Stimulated activated CD4-positive, alpha-beta T cell treated with anti-CD3 and anti-CD28 coated beads, Interleukin-1b, Interleukin-23, amount 100 ng/mL, for 24 hours (primary cell): ENCODE measurements around the gene PLB1.
A peak's percentile ranks its signal among the peaks of the same experiment; 100 is the strongest.

Source experiments
- DNase-seq, 4 experiments: peaks; one replicate each; pipeline ENCODE4 v3.0.0-alpha.2; 2020; ENCODE audit warnings: low read depth in 4 of 4, low spot score in 1 of 4

PLB1 gene

DNA sequence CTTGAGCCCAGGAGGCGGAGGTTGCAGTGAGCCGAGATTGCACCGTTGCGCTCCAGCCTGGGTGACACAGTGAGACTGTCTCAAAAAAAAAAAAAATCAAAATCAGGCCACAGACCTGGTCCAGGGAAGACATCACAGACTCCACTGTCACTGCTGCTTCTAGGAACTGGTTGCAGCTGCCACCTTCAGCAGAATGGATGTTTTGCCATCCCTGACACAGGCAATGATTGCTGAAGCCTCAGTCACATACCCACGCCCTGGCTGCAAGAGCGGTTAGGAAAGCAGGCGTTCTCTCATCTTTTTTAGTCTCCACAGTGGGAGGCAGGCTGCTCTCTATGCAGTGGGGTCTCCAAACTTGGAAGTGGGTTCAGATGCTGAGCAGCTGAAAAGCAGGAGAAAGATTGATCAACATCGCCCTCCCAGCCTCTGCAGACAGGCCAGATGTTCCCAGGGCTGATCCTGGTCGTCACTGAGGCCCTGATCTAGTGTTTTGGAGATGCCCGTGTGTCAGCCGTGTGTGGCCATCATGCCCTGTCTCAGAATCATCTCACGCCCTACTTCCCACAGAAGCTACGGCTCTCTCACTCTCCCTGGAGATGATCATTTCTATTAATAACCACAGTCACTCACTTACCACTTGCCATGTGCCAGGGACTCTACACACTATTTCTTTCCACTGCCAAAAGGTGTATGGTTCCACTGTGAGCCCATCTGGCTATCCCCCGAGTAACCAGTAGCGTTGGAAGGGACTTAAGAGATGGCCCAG, 91.8 kb downstream of the PLB1 start:
- no peak for DNase-seq

DNA sequence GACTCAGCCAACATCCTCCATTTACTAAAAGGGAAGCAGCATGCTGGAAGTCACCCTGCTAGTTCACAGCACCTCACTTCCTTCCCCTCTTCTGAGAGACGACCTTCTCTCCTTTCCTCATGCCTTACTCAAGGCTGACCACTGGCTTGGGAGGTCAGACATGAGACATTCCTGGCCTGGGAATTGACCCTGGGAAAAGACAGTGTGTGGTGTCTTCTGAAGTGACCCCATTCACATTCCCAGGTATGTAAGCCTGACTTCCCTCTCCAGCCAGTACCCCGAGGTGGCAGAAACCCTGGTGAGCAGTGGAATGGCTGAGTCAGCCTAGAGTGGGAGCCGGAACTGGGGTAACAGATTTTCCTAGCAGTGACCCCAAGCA, 92.4 kb downstream of the PLB1 start:
- no peak for DNase-seq

DNA sequence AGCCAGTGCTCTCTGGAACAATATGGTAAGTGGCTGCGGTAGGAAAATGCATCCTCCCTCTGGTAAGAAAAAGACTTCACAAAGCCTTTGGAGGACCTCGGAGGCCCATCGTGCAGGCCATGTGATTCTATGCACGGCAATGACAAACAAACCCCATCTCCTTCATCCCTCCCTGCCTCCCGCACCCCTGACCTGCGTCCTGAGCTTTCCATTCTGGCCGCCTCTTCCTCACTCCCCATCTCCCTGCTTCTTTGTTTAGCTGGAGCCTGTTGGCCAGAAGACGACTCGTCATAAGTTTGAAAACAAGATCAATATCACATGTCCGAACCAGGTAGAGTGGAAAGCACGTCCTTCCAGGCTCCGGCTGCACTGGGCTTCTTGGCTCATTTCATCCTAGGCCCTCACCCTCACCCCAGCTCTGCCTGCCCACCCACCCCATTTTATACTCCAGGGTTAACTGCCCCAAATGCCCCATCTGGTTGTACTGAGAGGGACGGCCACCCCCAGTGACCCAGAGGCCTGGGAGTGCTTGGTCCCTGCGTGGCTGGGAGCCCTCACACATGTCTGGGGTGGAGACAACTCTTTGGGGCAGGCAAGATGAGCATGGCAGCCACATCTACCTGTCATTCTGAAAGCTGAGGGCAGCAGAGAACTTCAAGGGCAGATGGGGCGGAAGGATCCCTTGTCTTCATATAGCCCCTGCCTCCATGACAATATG, 94.0 kb downstream of the PLB1 start:
- DNase-seq = no peak

DNA sequence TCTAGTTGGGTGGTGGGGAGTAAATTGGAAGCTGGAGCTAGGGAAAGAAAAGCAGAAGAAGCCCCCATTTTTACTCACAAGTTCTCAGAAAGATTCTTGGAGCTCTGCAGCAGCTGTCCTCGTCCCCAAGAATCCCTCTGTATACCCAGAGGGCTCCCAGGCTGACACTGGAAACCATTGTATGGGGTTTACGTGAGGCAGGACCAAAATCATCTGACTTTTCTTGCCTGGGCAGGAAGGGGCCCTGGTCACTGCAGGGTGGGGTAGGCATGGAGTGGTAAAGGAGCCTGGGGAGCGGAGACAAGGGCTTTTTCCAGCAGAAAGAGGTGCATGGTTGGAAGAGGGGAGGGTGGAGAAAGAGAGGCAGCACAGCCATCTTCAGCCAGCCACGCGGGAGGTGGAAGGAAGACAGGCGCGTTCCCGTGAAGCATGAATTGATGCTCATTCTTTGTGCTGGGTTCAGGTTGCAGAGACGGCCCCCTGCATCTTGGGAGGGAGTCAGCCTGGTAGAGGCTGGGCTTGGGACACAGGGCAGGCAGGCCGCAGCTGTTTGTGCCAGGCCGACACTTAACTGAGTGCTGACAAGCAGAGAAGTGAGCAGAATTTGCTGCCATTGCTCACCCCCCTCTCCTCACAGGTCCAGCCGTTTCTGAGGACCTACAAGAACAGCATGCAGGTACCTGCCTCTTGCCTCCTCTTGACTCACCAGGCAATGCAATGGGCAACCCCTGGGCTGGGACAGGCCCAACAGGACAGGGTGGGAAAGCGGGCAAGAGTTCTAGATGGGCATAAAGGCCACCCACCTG, 94.8 kb downstream of the PLB1 start:
- DNase-seq = no peak

DNA sequence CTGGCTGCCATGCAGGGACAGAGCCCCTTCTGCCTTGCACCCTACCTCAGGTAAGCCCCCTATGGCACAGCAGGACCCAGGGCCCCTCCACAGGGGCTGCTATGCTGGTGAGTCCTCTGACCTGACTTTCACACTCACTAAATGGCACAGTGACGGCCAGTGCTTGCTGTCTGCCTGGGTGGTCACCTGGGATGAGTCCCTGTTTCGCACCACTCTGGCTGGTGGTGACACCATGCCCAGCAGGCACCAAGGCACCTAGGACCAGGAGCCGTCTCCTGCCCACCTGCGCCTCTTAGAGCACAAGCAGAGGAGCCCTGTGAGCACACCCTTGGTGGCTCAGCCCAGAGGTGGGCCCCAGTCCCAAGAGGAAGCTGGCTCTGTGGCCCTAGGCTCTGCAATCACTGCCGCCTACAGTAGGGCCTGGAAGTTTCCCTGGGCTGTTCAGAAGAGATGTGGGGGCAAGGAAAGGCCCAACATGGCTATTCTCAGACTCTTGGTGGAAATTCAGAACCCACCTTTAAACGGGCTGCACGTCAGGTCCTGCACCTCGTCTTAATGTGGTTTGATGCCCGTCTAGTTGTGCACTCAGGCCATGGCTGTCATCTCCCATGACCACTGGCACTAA, 96.0 kb downstream of the PLB1 start:
- no peak for DNase-seq

DNA sequence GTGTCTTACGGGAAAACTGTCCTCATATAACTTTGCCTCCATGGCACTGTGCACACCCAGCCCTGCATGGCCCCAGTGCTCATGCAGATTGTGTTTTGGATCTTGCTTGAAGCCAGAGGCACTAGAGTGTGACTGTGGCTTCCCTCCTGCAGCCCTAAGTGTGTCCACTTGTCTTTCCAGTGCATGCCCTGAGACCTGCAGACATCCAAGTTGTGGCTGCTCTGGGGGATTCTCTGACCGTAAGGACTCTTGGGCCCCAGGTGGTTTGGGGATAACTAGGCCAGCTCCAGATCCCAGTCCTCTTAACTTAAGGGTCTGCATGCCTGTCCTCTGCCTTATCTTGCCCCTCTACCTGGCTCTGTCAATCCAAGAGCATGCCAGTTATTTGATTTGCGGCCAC, 96.6 kb downstream of the PLB1 start:
- no peak for DNase-seq

DNA sequence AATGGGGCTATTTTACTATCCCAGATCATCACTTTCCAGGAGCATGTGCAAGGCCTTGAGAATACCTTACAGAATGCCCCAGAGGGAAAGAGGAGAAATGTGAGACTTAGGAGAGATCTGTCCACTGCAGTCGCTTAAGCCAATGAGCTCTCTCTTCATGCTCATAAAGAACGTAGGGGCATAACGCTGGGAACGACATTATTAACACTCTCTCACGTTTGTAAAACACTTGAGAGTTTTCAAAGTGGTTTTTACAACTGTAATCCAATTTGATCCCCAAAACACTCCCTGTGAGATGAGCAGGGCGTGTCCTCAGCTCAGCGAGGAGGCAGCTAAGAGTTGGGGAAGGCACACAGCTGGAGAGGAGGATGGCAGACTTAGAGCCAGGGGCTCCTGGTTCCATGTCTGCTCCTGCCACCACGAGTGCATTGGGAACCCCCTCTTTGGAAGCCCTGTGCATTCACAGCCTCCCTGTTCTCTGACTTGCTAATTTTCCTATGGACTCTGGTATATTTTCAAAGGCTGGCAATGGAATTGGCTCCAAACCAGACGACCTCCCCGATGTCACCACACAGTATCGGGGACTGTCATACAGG, 97.4 kb downstream of the PLB1 start:
- no peak for DNase-seq

DNA sequence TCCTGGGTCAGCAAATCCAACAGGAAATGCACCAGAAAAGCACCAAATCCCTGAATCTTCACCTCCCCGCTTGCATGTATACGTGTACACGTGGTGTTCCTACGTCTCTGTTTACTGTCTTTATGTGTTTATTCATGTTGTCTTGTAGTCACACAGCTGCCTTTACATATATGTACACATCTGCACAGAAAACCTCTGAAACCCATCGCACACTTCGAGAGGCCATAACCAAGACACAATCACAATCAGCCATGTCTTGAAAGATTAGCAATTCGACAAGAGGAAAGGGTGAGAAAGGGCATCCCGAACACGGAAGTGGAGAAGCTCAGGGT, 98.1 kb downstream of the PLB1 start:
- DNase-seq = no peak

DNA sequence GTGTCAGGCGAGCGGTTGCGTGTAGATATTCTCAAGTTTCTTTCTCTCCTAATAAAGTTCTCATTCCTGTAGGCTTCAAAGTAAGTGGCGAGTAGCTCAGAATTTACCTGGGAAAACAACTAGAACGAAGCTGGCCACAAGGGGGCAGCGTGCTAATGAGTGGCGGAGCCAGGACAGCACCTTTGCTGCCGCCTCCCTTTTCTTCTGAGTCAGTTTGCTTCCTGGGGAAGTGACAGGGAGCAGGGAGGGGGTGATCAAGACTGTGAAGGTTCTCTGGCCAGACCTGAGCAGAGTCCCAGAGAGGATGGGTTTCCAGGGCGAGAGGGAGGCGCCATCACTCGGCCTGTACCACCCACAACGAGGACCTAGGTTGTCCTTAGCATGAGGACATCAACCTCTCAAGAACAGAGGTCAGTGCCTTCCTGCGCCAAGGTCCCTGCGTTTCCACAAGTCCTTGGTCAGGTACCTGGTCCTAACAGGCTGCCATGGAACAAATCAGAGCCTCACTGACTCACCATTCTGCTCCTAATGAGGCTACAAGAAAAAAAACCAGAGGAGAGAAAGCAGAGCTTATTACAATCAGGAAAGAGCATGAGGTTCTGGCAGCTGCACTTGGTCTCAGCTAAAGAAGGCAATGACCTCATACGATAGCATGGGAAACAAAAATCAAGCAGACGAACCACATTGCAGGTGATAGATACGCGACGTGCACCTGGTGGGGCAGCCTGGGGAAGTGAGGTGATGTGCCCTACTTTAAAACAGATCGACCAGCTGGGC, 98.7 kb downstream of the PLB1 start:
- peak; percentile 78 to 82 (median 80) for DNase-seq

DNA sequence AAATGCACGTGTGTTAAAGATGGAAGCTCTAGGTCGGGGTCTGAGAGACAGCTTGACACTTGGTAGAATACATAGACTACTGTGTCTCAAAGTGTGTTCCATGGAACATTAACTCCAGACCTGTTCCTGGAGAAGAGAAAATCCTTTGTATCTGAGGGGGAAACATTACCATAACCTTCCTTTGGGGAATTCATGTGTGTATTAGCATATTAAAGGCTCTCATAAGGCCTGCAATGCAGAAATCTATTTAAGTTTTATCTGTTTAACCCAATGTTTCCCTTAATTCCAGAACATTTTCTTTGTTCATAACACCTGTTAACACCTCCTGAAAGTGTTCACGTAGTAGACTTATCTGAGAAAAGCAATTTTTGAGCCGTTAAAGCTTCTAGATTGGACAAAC, 99.5 kb downstream of the PLB1 start:
- no peak for DNase-seq

DNA sequence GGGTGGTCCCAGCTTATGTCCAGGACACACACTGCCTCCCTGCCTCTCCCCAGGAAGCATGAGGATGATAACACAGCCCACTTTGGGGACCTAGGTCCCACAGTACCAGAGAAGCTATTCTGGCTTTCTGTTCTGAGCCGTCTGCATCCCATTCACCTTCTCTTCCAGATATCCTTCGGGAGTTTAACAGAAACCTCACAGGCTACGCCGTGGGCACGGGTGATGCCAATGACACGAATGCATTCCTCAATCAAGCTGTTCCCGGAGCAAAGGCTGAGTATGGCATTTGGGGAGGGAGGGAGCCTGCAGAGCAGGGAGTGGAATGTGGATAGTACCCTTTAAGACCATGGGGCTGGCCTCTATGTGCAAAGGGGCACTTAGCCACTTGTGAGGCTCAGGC, 102.6 kb downstream of the PLB1 start:
- no peak for DNase-seq

DNA sequence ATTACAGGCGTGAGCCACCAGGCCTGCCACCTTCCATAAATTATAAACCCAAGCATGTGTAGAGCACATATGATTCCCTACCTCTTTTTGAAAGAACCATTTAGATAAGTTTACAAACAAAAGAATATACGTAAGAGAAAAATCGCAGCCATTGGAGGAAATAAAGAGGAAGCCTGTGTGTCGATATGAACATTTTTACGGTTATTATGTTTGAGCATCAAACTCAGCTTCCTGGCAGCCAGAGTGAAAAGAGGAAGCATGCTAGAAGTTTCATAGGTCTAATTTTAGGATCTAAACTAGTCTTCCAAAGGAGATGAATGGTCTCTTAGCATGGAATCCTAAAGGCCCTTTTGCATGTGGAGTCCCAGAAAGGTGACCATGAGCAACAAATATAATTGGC, 104.3 kb downstream of the PLB1 start:
- DNase-seq = no peak

DNA sequence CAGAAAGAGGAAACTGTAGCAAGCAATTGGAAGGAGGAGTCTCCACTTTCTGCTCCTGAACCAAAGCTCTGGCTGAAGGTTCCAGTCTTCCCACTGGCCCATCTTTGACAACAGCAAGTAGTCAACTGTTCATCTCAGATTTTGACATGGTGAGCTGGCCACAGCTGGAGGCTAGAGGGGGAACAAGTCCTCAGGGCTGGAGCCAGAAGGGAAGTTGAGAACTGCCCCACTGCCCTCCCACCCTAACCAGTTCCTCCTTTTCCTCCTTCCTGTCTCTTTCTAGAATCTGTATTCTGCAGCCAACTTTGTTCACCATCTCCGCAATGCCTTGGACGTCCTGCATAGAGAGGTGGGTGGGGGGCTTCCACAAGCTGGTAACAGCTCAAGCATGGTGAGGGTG, 105.8 kb downstream of the PLB1 start:
- DNase-seq = no peak

DNA sequence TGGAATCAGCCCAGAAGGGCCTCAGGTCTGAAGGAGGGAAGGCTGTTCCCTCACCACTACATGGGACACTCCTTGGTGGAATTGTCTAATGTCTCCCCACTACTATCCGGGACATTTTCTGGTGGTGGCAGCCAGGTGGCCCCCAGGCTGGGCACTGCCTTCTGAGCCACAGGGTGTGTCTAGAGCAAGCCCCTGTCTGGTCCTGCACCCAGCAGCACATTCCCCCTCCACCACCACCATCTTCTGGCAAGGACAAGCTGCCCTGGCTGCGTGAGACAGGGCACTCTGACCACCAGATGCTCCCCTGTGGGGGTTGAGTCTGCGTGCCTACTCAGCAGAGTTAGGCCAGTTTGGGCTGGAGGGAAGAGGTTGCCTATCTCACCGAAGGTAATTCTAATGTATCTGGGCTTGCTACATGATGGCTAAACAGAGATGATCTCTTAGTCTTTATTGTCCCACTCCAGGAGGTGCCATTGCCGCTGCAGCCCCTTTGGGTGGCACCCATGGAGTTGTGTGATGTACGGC, 106.3 kb downstream of the PLB1 start:
- DNase-seq = no peak

DNA sequence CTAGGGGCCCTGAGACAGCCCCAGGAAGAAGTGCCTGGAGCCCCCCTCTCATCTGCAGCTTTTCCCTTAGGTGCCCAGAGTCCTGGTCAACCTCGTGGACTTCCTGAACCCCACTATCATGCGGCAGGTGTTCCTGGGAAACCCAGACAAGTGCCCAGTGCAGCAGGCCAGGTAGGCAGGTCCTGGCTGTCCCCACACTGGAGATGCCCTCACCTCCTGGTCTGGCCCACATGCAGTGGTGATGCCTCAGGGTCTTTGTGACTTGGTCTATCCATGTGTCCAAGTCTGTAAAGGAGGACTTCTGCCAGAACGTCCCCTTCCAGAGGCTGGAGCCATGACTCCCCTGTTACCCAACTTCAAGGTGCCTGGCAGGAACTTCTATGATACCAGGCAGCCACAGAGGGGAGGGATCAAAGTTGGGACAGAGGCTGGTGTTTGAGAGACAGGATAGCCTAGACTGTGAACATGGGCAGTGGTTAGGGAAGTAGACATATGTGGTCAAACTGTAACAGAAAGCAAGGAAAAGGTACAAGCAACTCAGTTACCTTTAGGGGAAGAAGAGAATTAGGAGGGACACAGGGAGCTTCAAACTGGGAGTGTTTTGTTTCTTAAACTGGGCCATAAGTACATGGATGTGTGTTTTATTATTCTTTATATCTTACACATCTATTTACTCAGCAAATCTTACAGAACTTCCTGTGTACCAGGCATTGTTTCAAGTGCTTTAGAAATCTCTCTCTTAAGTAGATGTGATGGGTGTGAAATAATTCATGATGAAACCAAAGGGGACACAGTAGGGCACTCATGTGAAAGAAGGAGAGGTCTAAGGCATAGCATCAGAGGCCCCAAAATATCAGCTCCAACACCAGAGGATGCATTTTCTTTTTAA, 107.1 kb downstream of the PLB1 start:
- no peak for DNase-seq

DNA sequence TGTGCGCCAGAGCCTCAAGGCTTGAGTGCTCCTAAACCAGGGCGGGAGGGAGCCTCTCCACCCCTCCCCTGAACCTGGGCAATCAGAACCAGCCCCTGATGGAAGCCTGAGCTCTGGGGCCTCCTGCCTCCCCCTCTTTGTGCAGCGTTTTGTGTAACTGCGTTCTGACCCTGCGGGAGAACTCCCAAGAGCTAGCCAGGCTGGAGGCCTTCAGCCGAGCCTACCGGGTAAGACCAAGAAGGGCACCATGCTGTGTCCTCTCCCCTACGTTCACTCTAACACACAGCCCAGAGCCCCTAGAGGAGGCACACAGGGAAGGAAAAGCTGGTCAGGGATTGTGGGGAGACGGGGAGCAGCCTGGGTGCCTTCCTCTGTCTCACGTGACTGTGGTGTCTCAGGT, 108.0 kb downstream of the PLB1 start:
- DNase-seq = no peak

DNA sequence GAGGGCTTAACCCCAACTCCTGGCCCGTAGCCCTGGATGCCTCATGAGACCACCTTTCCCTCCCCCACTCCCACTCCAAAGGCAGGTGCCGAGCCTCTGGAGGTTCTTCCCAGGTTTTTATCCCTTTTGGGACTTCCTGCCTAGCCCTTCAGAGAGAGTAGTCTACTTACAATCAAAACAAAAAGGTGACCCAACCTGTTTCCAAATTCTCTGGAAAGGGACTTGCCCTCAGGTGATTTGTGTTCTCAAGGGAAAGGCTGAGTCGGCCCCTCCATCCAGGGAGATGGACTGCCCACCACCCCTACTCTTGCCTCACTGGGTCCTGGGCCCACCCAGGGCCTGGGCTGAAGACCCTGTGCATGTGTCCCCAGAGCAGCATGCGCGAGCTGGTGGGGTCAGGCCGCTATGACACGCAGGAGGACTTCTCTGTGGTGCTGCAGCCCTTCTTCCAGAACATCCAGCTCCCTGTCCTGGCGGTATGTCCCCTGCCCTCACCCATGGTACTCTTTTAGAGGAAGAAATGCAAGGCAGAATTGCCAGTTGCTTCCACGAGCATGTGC, 108.5 kb downstream of the PLB1 start:
- no peak for DNase-seq

DNA sequence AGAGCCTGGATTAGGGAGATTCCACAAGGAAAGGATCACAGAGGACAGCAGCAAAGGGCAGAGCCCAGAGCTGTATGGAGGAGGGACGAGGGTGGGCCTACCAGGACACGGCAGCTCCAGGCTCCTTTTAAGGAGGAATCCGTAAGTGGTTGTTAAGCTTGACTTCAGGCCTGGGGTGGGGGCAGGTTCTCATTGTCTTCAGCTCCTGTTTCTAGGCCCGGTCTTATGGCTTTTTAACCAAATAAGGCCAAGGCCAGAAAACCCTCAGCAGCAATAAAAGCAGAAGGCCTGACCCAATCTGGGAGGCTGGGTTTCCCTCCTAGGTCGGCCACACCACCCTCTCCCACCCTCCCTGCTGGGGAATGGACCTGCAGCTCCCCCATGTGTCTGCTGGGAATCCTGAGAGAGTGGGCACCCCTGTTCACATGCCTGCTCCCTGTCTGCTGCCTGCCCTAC, 111.2 kb downstream of the PLB1 start:
- DNase-seq = no peak
